HG03095 (cell line): ENCODE data around the gene CSGALNACT2.
A peak's percentile ranks its signal among the peaks of the same experiment; 100 is the strongest.
"Not testable (repeated sequence)": the region's sequence is repeated elsewhere in the genome, so short reads cannot be mapped to it uniquely, and the experiment has no call there.

ENCODE experiments used
- ATAC-seq: cut with Tn5 transposase; IDR thresholded peaks from one replicate; pipeline ENCODE4 v1.9.1; 2021; ENCODE audit warnings: moderate library complexity; ENCODE audit not compliant: unreplicated experiment

Gene CSGALNACT2

GRCh38 chr10:43137717-43138020 is 576 bp upstream of the CSGALNACT2 start:
- no peak for ATAC-seq

GRCh38 chr10:43138757-43139241 is 554 bp downstream of the CSGALNACT2 start:
- ATAC-seq = peak; percentile 31

- no peak for ATAC-seq
These were observed 3.2 kb downstream of the CSGALNACT2 start for GRCh38 chr10:43141421-43141820.

GRCh38 chr10:43145311-43145710 is 7.1 kb downstream of the CSGALNACT2 start:
- no peak for ATAC-seq

DNA sequence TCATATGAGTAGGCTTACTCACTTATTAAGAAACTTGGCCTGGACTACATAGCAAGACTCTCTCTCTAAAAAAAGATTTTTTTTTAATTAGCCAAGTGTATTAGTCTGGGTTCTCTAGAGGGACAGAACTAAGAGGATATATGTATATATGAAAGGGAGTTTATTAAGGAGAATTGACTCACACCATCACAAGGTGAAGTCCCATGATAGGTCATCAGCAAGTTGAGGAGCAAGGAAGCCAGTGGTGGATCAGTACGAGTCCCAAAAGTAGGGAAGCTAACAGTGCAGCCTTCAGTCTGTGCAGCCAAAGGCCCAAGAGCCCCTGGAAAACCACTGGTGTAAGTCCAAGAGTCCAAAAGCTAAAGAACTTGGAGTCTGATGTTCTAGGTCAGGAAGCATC is 7.7 kb downstream of the CSGALNACT2 start:
- ATAC-seq = not testable (repeated sequence)

DNA sequence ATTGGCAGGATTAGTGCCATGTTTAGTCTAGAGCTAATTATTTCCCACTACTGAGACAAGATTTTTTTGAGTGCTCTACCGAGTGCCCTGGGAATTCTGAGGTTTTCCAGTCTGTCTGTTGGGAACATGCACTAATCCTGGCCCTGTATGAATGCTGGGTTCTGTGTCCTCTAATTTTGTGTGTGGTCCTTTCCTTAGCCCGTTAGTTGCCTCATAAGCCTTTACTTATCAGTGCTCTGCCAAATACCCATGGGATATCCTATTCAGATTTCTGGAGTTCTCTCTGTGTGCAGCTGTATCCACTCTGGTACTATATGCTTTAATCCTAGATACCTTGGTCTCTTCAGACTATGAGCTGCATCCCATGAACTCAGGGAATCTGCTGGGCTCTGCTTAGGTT is 13.1 kb downstream of the CSGALNACT2 start:
- no peak for ATAC-seq

GRCh38 chr10:43153901-43154300 is 15.7 kb downstream of the CSGALNACT2 start:
- ATAC-seq = no peak

DNA sequence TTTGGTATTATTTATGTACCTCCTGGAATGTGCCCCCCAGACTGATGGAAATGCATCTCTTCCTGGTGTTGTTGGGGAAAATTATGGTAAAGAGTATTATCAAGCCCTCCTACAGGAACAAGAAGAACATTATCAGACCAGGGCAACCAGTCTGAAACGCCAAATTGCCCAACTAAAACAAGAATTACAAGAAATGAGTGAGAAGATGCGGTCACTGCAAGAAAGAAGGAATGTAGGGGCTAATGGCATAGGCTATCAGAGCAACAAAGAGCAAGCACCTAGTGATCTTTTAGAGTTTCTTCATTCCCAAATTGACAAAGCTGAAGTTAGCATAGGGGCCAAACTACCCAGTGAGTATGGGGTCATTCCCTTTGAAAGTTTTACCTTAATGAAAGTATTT is 17.0 kb downstream of the CSGALNACT2 start:
- no peak for ATAC-seq

- no peak for ATAC-seq
These were observed 17.5 kb downstream of the CSGALNACT2 start for GRCh38 chr10:43155741-43156140.

DNA sequence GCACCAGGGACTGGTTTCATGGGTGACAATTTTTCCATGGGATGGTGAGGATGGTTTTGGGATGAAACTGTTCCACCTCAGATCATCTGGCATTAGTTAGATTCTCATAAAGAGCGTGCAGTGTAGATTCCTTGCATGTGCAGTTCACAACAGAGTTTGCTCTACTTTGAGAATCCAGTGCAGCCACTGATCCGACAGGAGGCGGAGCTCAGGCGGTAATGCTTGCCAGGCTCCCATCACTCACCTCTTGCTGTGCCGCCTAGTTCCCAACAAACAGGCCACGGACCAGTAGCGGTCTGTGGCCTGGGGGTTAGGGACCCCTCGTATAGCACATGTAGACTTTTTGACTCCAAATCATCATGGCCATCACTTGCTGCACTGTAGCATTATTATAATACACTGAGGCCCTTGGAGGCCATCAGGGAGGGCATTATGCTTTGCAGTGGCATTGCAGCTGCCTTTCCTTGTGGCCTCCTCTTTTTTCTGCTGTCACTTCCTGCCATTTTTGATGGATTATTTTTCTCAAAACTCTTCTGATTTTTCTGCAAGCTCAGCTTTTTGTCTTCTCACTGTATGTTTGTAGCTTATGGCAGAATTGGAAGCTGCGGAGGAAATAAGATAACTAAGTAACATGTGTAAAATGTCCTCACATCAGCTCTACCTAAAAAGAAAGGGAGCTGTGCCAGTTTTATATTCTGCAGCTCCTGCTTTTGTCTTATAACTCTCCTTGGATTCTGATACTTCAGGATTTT is 18.5 kb downstream of the CSGALNACT2 start:
- no peak for ATAC-seq

DNA sequence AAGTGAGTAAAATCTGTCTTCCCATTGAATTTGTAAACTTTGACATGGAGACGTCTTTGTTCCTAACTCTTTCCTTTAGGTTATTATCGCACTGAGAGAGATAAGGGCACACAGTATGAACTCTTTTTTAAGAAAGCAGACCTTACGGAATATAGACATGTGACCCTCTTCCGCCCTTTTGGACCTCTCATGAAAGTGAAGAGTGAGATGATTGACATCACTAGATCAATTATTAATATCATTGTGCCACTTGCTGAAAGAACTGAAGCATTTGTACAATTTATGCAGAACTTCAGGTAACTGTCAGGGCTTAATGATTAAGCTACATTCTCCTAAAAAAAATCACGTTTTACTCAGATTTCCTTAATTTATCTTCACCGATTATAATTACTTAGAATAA is 20.4 kb downstream of the CSGALNACT2 start:
- ATAC-seq = no peak

DNA sequence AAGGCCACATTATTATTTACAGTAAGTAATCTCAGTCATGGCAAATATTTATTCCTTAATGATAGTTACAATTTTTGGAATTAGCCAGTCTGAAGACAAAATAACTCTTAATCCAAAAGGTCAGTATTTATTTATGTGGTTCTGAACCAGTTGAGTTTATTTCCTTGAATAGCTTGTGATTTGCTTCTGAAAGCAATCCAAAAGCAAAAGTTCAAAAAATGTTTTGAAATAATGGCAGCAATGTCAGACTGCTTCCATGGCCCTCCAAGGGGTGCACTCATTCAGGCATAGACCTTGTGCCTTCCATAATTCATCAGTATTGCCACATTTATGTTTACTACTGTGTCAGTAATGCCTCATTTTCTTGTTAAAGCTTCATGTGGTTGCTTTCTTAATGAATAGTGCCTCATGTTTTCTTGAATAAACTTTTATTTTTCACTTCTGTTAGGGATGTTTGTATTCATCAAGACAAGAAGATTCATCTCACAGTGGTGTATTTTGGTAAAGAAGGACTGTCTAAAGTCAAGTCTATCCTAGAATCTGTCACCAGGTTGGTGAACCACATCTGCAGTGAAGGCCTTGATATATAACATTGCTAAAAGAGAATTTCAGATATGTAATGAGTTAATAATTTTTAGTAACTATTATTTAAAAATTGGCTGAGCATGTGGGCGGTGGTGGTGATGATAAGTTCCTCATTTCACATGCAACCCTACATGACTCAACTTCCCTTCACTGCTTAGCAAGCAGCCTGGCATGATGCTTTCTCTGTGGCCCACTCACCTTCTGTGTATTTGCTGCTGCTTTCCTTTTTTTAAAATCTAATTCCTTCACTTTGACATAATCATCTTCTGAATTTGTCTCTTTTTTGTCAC is 22.0 kb downstream of the CSGALNACT2 start:
- ATAC-seq = peak; percentile 33

DNA sequence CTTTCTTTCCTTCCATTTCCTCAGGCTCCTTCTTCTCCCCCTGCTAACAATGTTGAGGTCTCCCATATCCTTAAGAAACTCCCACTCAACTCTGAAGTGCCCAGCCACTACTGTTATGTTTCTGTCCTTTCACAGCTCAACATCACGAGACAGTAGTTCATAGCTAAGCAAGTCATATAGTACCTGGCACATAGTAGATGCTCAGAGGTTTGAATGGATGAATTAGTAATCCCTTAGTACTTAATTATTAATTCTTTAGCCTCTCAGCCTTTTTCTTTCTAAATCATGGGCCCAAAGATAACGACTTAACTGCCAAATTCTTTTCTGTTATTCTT is 22.6 kb downstream of the CSGALNACT2 start:
- peak; percentile 75 for ATAC-seq

GRCh38 chr10:43162604-43163003 is 24.4 kb downstream of the CSGALNACT2 start:
- no peak for ATAC-seq

DNA sequence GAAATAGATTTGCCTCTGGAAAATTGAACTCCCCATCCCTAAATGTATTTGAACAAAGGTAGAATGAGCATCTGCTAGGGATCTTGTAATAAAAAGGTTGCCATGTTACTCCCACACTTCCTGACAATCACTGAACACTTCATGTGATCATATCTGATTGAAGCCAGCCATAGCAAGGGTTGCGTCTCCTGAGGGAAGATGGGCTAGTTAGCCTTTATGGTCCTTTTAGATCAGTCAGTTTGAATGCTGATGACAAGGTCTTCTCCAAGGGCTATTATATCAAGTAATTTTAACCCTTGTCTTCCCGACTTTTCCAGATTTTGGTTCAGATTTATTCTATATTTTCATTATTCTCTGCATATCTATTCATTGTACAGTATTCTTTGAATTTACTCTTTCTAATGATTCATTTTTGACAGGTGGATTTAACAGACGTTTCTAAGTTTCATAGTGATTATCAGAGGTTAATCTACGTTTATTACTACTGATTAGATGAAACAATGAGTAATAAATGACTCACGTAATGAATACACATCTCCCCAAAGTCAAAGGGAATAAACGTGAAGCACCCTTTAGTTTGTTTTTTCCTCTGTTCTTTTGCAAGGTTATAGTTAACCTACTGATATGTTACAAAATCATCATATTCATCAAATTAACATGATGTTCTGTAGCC is 28.1 kb downstream of the CSGALNACT2 start:
- ATAC-seq = no peak

DNA sequence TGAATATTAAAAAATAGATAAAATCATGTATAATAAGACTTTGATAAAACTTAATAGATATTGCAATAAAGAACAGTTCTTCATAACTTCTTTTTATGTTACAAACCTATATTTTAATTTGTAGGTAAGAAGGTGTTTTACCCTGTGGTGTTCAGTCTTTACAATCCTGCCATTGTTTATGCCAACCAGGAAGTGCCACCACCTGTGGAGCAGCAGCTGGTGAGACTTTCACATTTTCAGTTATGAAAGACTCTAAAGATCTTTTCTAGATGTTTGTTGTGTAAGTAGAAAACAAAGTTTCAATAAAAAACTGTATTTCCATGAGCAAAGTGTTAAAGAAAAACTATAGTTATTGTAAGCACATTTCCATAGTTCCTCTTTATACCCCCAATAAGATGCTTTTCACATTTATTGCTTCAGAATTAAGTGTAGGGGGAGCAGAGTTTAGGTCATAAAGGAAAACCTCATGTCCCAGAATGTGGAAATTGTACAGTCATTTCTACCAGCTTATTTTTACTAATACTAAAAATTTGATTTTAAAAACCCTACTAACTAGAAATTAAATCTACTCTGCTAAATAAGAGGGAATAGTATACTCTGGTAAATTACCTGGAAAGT is 28.7 kb downstream of the CSGALNACT2 start:
- no peak for ATAC-seq

GRCh38 chr10:43167498-43167889 is 29.2 kb downstream of the CSGALNACT2 start:
- no peak for ATAC-seq

GRCh38 chr10:43170491-43170890 is 32.2 kb downstream of the CSGALNACT2 start:
- no peak for ATAC-seq

- ATAC-seq = no peak
These were observed 34.4 kb downstream of the CSGALNACT2 start for GRCh38 chr10:43172645-43173044.

DNA sequence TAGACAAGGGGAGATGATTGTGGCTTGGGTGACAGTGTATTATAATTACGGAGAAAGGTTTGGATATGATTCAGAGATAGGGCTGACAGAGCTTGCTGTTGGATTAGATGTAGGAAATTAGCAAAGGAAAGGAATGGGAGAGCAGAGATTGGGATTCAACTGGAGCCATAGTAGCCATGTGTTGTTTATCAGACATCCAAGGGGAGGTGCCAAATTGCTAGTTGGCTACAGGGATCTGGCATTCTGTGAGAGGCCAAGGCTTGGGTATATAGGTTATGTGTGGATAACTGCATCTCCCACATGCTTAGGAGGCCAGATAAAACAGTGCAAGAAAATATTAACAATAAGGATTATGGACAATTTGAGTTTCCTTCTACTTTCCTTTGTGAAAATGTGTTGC is 34.9 kb downstream of the CSGALNACT2 start:
- ATAC-seq = no peak

GRCh38 chr10:43174969-43175368 is 36.7 kb downstream of the CSGALNACT2 start:
- ATAC-seq = no peak
